ENCODE results near the gene HELZ. TPM values are rescaled to one million over a fixed set of nuclear protein-coding genes. Genes with fewer than 3 reads are reported as not detected.

HELZ gene
- total and polyA plus RNA-seq, 8 donors = 27.2 to 64.6 (median 37.3) TPM

DNA sequence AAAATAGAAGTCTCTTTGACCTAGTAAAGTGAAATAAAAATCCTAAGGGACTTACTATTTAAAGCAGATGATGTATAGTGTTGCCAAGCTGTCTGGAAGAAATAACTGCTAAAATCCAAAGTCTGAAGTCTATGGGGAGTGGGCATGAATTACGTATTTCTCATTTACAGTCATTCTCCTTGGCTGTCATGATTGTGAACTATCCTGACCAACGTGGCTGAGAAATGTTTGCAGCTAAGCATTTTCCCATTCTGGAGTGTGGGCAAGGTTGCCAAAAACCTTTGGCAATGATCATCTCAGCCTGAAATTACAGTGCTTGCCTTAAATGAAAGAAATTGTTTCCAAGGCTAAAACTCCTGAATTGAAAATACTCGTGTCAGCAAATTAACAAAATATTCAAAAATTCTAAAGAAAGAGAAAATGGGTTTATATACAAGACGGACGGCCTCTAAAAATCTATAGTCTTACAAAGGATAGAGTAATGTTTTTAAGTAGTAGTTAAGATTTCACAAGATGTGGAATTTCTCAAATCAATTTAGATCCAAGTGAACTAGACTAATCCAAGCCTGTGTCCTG is 123.6 kb downstream of the HELZ start:
- TF ChIP-seq, protein P1, sequence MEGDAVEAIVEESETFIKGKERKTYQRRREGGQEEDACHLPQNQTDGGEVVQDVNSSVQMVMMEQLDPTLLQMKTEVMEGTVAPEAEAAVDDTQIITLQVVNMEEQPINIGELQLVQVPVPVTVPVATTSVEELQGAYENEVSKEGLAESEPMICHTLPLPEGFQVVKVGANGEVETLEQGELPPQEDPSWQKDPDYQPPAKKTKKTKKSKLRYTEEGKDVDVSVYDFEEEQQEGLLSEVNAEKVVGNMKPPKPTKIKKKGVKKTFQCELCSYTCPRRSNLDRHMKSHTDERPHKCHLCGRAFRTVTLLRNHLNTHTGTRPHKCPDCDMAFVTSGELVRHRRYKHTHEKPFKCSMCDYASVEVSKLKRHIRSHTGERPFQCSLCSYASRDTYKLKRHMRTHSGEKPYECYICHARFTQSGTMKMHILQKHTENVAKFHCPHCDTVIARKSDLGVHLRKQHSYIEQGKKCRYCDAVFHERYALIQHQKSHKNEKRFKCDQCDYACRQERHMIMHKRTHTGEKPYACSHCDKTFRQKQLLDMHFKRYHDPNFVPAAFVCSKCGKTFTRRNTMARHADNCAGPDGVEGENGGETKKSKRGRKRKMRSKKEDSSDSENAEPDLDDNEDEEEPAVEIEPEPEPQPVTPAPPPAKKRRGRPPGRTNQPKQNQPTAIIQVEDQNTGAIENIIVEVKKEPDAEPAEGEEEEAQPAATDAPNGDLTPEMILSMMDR (IDR thresholded peaks at IDR 0.05) = no peak
- ATAC-seq (peak; percentile 16), DNase-seq (peak in 2 of 4 donors; percentile 43 to 47)
- H3K4me1 ChIP-seq = no peaks in the 10 kb centered on the region
- H3K4me3 ChIP-seq = no peak overlapping the region
- H3K27me3 ChIP-seq = no peaks in the 10 kb centered on the region
- peaks cover 0 to 79% of the 10 kb centered on the region in 2 donors for H3K36me3 ChIP-seq
- H3K27ac ChIP-seq = no peak overlapping the region
- intact Hi-C loops (cut with DNase I) = no loop called here
- H3K9me3 ChIP-seq = peaks cover 0 to 7% of the 10 kb centered on the region in 2 donors

DNA sequence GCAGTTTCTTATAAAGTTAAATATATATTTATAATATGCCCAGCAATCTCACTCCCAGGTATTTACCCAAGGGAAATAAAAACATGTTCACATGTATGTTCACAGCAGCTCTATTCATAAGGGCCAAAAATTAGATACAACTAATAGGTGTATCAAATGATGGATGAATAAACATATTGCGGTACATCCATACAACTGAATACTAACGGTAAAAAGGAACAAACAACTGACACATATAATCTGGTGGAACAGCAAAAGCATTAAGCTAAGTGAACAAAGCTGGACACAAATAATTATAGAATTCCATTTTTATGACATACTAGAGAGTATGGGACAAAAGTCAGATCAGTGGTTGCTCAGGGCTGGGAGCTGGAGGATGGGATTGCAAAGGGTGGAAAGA is 125.9 kb downstream of the HELZ start:
- Histone ChIP-seq H3K9me3 (peaks cover 0 to 10% of the 10 kb centered on the region in 2 donors), H3K4me3 (no peak overlapping the region), H3K36me3 (peaks cover 0 to 92% of the 10 kb centered on the region in 2 donors), H3K27me3 (no peaks in the 10 kb centered on the region), H3K27ac (no peak overlapping the region), H3K4me1 (no peaks in the 10 kb centered on the region)
- intact Hi-C loops (cut with DNase I) = no loop called here
- DNase-seq (no peak), ATAC-seq (no peak)
- TF ChIP-seq, protein P1 (IDR thresholded peaks at IDR 0.05) = no peak

DNA sequence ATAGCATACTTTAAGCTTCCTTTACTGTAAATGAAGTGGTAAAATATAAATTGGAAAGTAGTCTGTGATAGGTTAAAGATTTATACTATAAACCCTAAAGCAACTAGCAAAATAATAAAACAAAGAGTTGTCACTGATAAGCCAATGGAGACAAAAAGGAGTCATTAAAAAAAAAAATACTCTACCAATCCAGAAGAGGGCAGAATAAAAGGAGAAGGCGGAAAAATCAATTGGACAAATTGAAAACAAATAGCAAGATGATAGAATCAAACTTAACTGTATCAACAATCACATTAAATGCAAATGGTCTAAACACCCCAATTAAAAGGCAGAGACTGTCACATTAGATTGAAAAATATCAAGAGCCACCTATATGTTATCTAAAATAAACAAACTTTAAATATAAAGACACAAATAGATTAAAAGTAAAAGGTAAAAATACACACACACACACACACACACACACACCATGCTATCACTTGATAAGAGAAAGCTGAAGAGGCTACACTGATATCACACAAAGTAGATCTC is 128.9 kb downstream of the HELZ start:
- Histone ChIP-seq H3K4me1 (no peaks in the 10 kb centered on the region), H3K27ac (no peak overlapping the region), H3K36me3 (peaks cover 0 to 95% of the 10 kb centered on the region in 2 donors), H3K27me3 (no peaks in the 10 kb centered on the region), H3K4me3 (no peak overlapping the region), H3K9me3 (peaks cover 0 to 10% of the 10 kb centered on the region in 2 donors)
- no peak for DNase-seq
- TF ChIP-seq, protein P1 (IDR thresholded peaks at IDR 0.05) = no peak
- no peak for ATAC-seq
- intact Hi-C loops (cut with DNase I) = no loop called here

GRCh38 chr17:67115401-67115800 is 129.6 kb downstream of the HELZ start:
- DNase-seq = no peak
- peaks cover 0 to 96% of the 10 kb centered on the region in 2 donors for H3K36me3 ChIP-seq
- H3K27me3 ChIP-seq = no peaks in the 10 kb centered on the region
- no peaks in the 10 kb centered on the region for H3K4me1 ChIP-seq
- TF ChIP-seq, protein P1 (IDR thresholded peaks at IDR 0.05) = no peak
- no peak overlapping the region for H3K27ac ChIP-seq
- ATAC-seq = no peak
- intact Hi-C loops (cut with DNase I) = no loop called here
- peaks cover 0 to 10% of the 10 kb centered on the region in 2 donors for H3K9me3 ChIP-seq
- H3K4me3 ChIP-seq = no peak overlapping the region

GRCh38 chr17:67113486-67113885 is 131.5 kb downstream of the HELZ start:
- Histone ChIP-seq H3K27me3 (no peaks in the 10 kb centered on the region), H3K9me3 (peaks cover 0 to 10% of the 10 kb centered on the region in 2 donors), H3K36me3 (peaks cover 0 to 96% of the 10 kb centered on the region in 2 donors), H3K27ac (no peak overlapping the region), H3K4me1 (no peaks in the 10 kb centered on the region), H3K4me3 (no peak overlapping the region)
- DNase-seq (no peak), ATAC-seq (no peak)
- intact Hi-C loops (cut with DNase I) = no loop called here
- TF ChIP-seq, protein P1 (IDR thresholded peaks at IDR 0.05) = no peak

All from left lung (tissue), 10 donors.